Stimulated activated CD4-positive, alpha-beta T cell treated with anti-CD3 and anti-CD28 coated beads, Interleukin-12 subunit alpha, Interleukin-12 subunit beta, amount 100 ng/mL, for 48 hours (primary cell): ENCODE results near the gene CNGA4.

ENCODE experiments used
- DNase-seq, 3 donors: peaks; one replicate each; pipeline ENCODE4 v3.0.0-alpha.2; 2020; ENCODE audit warnings: low read depth in 2 of 3, low spot score in 1 of 3

The CNGA4 gene, protein sequence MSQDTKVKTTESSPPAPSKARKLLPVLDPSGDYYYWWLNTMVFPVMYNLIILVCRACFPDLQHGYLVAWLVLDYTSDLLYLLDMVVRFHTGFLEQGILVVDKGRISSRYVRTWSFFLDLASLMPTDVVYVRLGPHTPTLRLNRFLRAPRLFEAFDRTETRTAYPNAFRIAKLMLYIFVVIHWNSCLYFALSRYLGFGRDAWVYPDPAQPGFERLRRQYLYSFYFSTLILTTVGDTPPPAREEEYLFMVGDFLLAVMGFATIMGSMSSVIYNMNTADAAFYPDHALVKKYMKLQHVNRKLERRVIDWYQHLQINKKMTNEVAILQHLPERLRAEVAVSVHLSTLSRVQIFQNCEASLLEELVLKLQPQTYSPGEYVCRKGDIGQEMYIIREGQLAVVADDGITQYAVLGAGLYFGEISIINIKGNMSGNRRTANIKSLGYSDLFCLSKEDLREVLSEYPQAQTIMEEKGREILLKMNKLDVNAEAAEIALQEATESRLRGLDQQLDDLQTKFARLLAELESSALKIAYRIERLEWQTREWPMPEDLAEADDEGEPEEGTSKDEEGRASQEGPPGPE

DNA sequence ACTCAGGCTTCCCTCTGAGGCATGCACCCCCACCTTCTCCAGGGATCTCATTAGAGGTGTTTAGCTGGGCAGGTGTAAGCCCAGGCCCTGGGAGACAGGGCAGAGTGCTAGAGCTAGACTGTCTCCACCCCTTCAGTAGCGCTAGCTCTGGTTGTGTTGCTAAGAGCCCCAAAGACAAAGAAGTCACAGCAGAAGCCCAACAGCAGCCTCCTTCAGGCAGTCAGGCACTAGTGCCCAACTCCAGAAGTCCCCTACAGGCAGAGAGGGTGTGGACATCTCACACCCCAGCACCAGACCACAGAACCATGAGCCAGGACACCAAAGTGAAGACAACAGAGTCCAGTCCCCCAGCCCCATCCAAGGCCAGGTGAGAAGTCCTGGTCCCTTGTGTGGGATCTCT, at the start of gene CNGA4:
Gene CNGA4, plus strand, starts transcription at position 188 of the 400 bp plus-strand sequence. Its CDS starts 118 bp downstream, at position 306.
- no peak for DNase-seq

DNA sequence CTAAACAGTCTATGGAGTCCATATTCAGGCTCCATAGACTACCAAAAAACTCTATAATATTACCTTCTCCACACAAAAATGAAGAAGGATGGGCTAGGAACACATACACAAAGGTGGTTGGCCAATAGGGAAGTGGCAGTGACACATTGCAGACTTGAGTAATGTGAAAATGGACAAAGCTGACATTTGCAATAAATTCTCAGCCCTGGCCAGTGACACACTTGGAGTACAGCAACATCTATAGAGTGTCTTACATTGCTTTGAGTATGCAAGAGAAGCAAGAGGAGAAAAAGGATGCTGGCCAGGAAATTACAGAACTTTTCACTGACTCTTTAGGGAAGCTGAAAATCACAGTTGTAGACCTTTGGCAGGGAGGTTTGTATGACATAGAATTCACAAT, 47.1 kb upstream of the CNGA4 start:
- no peak for DNase-seq

DNA sequence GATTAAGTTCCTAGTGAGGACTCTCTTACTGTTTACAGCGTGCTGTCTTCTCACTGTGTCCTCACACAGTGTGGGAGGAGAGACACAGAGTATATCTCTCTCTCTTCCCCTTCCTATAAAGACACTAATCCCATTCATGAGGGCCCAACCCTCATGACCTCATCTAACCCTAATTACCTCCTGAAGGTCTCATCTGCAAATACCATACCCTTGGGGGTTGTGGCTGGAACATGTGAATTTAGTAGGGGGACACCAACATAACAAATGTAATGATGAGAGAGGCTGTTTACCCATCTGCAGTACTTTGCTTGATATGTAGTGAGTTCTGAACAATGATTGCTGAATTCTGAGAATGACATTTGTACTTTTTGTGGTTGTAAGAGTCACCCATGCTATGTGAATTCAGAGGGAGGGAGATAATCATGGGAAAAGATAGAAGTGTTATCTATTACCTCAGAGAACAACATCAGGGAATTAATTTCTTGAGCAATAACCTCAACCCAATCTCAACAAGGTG, 44.8 kb upstream of the CNGA4 start:
- no peak for DNase-seq

DNA sequence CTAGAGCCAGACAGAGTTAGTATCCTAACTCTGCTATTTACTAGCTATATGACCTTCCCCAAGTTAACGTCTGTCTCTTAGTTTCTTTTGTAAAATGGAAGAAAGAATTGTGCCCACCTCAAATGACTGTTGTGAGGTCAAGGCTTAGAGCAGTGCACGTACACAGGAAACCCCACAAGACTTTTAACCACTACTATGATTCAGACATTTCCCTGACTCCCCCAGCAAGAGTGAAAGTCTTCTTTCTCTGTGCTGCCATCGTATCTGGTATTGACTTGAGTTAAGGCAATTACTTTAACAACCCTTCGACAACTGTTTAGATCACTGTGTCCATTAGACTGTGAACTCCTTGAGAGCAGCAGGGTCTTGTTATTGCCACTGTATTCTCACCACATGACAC, 42.5 kb upstream of the CNGA4 start:
- DNase-seq, result no peak

DNA sequence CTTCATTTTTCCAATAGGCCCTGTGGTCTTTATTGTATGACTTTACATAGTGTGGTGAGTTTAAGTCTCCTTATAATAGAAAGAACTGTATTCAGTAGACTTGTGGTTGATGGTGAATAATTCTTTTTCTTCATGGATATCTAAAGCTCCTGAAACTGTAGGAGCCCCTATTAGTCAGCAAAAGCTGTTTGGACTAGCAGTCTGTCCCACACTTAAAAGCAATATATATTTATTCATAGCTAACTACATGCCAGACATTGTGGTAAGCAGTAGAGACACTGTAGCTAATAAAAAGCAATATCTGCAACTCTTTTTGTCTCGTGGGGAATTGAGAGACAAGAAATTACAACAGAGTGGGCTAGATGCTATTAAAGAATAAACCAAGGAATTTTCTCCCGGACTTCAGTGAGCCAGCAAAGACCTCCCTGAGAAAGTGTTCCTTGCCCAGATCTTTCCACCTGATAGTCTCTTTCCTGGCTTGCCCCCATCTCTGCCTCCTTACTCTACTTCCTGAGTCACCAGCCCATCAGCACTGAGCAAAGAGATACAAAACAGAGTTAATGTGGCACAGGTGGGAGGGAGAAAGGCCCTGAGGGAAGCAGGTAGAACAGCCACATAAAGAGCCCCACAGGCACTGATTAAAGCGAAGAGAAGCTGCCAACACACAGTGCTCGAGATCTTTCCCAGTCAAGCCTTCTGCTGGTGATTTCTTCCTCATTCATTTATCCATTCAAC, 41.3 kb upstream of the CNGA4 start:
- no peak for DNase-seq

DNA sequence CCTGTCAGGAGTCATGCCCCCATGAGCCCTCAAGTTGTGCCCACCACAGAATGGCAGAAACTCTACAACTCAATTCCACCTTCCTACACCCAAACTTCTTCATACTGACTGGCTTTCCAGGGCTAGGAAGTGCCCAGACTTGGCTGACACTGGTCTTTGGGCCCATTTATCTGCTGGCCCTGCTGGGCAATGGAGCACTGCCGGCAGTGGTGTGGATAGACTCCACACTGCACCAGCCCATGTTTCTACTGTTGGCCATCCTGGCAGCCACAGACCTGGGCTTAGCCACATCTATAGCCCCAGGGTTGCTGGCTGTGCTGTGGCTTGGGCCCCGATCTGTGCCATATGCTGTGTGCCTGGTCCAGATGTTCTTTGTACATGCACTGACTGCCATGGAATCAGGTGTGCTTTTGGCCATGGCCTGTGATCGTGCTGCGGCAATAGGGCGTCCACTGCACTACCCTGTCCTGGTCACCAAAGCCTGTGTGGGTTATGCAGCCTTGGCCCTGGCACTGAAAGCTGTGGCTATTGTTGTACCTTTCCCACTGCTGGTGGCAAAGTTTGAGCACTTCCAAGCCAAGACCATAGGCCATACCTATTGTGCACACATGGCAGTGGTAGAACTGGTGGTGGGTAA, 39.6 kb upstream of the CNGA4 start, which contains the start of gene OR52W1:
Gene OR52W1, plus strand, starts transcription at position 51 of the 637 bp plus-strand sequence. Its CDS starts 0 bp downstream, at position 51.
- no peak for DNase-seq

DNA sequence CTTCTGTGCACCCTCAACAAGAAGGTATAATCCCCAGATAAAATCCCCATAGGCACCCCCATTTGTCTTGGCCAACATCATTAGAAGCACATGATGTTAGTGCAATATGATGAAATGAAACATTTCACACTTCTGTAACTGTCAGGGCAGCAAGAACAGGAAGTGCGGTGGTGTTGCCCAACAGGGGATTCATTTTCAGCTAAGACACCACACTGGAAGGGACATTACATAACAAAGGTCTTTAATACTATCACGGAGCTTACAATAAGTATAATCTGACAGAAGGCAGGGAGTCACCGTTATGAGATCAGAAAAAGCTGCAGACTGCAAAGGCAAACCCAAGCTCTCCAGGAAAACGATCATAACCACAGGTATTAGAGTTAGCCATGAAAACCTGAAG, 37.9 kb upstream of the CNGA4 start:
- no peak for DNase-seq

DNA sequence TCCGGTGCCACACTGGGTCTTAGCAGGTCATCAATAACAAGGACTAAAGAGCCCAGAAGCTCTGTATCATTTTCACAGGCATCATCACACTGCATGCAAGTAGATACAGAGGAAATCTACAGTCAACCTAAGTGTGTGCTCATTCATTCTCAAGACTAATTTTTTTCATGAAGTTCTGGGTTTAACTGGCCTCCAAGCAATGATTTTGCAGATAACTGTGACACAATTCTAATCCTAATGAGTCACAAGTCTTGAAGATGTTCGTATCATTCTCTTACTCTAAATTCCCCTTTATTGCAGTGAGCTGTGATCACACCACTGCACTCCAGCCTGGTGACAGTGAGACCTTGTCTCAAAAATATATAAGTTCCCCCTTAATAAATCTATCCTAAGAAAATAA, 37.4 kb upstream of the CNGA4 start:
- no peak for DNase-seq

DNA sequence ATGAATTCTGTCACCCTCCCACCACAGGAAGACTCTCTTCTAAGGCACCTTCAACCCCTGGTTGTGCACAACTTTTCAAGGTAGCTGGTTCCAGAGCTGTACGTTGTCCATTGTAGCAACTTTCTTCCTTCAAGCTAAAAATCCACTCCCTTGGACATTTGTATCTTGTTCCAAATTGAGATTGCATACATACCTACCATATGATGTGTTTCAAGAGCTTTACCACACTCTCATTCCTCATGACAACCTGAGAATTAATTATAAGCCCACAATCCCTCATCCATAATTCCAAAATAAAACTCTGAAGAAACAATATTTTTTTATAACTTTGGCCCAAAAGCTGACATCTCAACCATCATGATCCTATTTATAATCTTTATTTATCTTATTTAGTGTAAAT, 36.8 kb upstream of the CNGA4 start:
- DNase-seq, result no peak

DNA sequence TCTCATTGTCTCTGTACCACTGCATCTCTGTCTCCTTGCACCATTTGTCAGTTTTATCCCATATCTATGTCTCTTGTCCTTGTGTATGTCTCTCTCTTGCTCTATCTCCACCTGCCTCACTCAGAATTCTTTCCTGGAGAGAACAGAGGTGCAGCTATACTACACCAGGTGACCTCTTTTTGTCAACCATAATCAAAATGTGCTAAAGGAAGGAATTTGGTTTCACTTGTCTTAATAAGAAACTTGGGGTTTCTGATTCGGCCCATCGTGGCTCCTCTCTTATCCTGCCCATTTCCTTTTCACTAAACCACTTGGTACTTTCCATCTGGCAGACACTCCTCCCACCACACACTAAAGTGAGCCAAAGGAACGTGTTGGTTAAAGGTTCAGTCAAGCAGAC, 35.6 kb upstream of the CNGA4 start:
- no peak for DNase-seq

DNA sequence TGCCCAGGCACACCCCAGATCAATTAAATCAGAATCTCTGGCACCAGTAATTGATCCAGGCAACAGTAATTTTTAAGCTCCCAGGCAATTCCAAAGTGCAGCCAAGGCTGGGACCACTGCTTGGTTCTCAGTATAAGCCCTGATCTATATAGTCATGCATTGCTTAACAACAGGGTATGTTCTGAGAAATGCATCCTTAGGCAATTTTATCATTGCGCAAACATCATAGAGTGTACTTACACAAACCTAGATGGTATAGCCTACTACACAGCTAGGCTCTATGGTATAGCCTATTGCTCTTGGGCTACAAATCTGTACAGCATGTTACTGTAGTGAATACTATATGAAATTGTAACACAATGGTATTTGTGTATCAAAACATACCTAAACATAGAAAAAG, 34.2 kb upstream of the CNGA4 start:
- no peak for DNase-seq

DNA sequence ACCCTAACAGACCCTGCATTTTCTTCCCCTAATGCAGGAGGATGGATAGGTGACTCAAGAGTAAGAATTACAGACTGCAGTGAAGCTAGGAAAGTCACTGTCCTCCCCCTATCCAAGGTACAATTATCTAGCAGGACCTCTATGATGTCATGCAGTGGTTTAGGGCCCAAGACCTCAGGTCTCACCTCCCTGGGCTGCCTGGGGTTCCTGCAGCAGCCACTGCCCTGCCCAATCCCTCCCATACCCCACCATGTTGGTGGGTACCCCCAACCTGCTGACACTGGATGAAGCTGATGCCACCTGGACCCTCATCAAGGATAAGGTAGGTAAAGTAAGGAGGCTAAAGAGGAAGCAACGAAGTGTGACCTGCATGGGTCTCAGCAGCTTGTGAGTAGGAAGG, 33.5 kb upstream of the CNGA4 start, which contains the start of gene C11orf42:
Gene C11orf42, plus strand, starts transcription at position 192 of the 400 bp plus-strand sequence. Its CDS starts 59 bp downstream, at position 251.
- no peak for DNase-seq

DNA sequence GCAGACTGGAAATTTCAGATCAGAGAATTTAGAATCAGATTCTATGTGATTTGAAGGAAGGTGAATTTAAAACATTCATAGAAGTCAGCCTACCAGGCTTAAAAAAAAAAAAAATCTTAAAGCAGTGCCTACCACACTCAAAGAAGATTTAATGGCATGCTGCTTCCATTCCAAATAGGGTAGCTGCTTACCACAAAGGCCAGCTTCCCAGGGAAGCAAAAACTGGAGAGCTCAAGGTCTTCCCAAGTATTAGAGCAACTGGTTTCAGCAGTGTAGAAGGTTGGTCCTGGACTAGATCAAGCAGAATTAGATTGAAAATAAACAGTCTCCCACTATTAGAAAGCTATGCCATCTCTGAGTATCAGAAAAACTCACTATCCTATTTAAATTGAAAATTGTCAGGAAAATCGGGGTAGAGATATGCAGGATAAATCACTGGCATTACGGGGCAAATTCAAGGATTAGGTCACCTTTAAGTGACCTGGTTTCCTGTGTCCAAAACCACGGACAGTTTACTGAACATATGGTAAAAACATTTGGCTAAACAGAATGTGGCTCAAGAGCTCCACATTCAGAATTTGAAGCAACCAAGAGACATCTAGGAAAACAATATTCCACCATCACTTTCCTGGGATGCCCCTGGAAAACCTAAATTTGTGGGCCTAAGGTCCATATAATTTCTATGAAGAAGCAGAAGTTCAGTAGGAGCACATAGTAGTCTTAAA, 32.3 kb upstream of the CNGA4 start:
- DNase-seq, result no peak

DNA sequence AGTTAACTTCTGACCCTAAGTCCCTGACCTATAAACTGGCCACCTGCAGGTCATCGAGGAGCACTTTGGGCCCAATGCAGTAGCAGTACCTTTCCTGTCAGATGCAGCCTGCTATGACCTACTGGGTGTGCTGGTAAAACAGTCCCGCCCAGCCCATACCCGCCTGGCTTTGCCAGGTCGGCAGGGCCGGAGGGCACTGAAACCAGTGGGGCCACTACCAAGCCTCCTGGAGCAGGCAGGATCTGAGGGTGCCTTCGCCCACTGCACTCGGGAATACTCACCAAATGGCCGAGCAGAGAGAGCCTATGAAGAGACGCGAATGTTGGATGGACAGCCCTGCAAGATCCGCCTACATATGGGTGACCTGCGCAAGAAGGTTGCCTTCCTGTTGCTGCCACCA, 29.1 kb upstream of the CNGA4 start:
- no peak for DNase-seq

DNA sequence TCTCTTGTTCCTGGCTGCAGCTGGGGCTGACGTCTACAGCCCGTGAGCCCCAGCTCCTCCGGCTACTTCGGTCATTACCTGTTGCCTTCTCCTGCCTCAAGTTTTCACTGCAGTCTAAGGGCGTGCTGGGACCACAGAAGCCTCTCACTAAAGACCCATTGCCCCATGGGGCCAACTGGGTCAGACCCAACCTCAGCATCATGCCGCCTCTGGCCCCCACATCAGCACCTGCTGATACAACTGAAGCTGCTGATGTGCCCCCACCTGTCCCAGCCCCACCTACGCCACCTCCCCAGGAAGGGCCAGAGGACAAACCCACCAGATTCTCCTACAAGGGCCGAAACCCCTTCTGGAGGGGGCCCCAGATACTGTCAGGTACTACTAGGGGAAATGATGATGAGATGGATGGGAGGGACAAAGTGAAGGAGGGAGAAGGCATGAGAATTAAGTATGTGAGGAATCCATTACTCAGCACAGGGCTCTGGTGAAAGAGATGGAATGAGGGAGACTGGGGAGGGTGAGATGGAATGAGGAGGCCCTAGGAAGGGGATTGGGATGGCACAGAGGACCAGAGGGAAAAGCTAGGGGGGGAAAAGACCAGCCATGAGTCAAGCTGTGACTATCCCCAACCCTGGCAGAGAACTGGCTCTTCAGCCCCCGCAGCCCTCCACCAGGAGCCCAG, 28.5 kb upstream of the CNGA4 start:
- DNase-seq, result no peak

DNA sequence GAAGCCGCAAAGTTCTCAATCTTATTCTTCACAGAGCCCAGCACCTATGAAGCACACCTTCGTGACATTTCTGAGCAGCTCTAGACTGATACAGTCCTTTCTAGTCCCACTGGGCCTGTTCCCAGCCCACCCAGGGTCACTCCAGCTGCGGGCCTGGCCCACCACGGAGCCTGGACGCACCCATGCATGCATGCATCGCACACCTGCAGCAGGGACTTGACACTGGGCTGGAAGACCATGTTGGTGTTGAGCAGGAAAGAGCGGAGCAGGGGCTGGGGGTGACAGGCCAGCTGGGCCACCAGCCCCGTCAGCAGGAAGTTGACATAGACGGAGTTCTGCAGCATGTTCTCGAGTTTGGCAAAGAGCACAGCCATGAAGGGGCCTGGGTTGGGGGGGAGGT, 24.4 kb upstream of the CNGA4 start:
- no peak for DNase-seq

DNA sequence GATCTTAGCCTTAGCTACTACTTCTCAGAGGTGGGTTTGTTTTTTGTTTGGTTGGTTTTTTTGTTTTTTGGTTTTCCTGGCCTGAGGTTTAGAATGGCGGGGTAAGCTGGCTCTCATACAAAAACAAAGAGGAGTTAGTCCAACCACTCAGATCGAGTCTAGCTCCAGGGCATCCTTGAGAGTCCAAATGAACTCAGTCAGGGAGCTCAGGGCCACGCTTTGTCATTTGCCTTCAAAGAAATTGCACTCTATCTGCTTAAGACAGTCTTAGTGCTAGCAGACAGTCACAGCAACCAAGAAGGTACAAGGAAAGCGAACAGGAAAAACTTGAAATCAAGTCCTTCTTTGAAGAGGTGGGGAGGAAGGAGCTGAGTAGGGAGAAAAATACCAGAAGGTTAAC, 22.4 kb upstream of the CNGA4 start:
- DNase-seq, result no peak

DNA sequence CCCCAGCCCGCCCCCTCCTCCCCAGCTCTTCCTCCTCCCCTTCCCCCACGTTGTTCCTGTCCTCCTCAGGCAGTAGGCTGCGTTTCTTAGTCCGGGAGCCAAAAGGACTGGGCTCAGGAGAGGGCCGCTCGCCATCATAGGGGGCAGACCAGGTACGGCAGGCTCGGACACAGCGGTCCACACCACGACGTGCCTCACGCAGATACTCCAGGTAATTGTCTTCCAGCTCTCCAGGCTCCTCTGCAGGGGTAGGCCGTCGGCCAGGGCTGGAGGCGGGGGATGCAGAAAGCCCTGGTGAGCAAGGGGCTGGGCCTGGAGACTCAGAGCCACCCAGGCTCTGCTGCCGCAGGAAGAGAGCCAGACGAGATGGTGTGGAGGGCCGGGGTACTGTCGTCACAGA, 21.2 kb upstream of the CNGA4 start:
- DNase-seq, result no peak

DNA sequence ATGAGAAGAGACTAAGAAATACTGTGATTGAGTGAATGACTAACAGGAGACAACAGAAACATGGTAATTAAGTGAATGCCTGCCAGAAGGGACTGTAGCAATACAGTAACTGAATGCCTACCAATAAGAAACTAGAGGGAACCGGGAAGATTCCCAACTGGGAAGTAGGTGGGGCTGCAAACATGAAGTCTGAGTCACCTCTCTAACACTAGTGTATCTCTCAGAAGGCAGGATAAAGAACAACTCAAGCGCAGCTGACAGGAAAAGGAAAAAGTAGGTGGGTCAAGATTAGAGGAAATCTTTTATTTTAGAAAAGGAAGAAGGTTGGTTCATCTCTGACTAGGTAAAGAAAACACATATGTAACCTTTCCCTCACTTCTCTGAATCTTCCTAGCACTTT, 19.5 kb upstream of the CNGA4 start:
- no peak for DNase-seq

DNA sequence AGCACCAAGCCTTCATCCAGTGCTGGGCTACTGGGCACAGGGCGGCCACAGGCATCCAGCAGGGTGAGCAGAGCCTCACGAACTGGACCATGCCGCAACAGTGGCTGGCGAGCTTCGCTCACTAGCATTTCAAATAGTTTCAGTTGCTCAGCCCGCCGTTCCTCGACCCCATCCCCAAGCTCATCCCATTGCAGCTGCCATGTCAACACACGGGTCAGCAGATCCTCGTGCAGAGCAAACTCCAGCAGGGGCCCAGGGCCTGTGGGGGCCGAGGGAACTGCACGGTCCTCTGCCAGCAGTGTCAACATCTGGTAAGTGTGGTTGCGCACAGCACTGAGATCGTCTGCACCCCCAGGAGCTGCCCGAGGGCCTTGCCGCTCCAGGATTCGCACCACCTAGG, 15.0 kb upstream of the CNGA4 start:
- no peak for DNase-seq
